GM18861 (cell line): Measurements from ENCODE around the gene CDH9.
"Not testable (repeated sequence)": the region's sequence is repeated elsewhere in the genome, so short reads cannot be mapped to it uniquely, and the experiment has no call there.

Experiments
- ATAC-seq: cut with Tn5 transposase; IDR thresholded peaks from one replicate; pipeline ENCODE4 v1.9.1; 2021; ENCODE audit not compliant: unreplicated experiment

The CDH9 gene

GRCh38 chr5:26948921-26949320 lies 89.5 kb downstream of the CDH9 start:
- no peak for ATAC-seq

GRCh38 chr5:26945901-26946300 lies 92.5 kb downstream of the CDH9 start:
- ATAC-seq = no peak

DNA sequence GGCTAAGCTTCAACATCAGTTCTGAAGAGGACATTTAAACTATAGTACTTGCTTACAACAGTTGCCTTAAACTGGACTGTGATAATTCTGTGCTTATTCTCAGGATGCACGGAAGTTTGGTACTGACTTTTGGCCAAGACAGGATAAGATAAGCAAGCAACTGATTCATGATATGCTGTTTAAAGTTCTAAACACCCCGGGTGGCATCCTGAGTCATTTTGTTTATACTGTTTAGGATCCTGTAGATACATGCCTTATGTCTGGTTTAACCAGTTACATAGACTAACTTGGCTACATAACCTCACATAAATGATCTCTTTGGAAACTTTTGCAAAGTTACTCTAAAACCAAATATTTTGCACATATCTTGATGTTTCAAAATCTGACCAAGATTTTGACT lies 95.9 kb downstream of the CDH9 start:
- ATAC-seq = no peak

DNA sequence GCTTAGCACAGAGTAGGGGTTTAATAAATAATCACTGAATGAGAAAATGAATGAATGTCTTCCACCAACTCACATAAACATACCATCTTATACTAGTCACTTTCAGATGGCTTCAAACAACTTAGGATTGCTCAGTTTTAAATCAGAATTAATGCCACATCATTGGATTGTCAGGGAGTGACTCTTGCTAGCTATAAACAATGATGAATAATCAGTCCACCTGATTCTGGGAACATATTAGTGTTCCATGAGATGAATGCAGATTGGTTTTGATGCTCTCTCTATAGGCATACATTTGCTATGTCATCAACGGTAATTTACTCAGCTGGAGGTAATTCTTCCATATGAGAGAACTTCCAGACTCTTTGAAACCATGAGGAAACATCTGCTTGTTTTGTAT lies 97.4 kb downstream of the CDH9 start:
- no peak for ATAC-seq

DNA sequence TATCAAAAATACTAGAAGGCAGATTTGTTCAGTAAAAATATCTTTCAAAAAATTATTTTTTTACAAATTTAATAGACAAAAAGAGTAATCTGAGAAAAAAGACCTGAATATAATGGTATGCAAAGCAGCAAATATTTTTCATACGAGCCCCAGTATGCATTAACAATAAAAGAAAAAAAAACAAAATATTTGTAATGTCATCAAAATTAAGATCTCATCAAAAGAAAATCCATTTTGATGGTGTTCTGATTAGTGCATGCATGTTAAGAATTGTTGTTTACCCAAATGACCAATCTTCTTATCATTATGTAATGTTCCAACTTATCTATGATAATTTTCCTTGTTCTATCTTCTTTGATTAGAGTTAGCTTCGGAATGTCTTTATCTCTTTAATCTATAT lies 106.1 kb downstream of the CDH9 start:
- no peak for ATAC-seq

DNA sequence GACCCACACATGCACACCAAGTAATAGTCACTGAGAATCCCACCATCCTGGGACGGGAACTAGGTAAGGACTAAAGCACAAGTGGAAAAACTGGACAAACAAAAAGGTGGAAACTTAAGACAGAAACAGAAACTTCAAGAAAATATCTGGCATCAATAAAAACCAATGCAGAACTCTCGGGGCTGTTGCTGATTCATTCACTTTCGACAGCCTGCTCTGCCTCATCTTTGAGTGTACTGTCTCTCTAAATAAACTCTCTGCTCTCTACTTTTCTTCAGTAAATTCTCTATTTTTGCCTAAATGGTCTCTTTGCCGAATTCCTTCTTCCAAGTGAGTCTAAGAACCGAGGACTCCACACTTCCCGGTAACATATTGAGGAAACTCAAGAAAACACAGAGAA lies 116.9 kb downstream of the CDH9 start:
- no peak for ATAC-seq

- no peak for ATAC-seq
These were observed 134.9 kb downstream of the CDH9 start for GRCh38 chr5:26903469-26903868.

- no peak for ATAC-seq
These were observed 143.6 kb downstream of the CDH9 start for GRCh38 chr5:26894719-26895263.

GRCh38 chr5:26893078-26893477 lies 145.3 kb downstream of the CDH9 start:
- ATAC-seq = no peak

DNA sequence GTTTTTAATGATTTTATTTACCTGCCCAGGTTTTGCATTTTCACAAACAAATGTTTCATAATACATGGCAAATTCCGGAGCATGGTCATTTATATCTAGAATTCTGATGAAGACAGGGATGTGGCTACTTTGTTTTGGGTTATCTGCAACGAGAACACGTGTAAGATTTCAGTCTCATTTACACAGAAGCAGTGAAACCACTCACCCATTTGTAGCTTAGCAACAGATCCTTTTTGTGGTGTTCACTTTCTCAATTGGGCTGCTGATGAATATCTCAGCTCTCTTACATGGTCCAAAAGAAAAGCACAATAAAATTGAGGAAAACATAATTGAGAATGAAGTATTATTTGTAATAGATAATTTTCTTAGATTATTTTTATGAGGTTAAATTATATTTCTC lies 148.6 kb downstream of the CDH9 start:
- no peak for ATAC-seq

- ATAC-seq = no peak
These were observed 153.9 kb downstream of the CDH9 start for GRCh38 chr5:26884481-26884880.

DNA sequence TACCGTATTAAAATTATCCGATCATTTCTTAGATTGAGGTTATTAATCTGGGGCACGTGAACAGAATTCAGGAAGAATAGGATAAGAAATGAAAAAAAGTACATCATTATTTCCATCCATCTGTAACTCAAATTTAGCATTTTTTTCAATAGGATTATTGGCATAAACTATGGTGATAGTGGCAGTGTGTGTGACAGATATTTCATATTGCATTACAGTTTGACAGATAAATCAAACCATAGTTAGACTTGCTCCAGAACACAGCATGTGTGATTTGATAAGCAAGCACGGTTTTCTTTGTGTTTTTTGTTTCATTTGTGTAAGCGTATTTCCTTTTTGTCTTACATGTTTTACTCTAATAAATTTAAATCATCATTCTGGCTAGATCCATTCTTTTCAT lies 155.0 kb downstream of the CDH9 start:
- ATAC-seq = no peak

- no peak for ATAC-seq
These were observed 156.5 kb downstream of the CDH9 start for GRCh38 chr5:26881901-26882300.

DNA sequence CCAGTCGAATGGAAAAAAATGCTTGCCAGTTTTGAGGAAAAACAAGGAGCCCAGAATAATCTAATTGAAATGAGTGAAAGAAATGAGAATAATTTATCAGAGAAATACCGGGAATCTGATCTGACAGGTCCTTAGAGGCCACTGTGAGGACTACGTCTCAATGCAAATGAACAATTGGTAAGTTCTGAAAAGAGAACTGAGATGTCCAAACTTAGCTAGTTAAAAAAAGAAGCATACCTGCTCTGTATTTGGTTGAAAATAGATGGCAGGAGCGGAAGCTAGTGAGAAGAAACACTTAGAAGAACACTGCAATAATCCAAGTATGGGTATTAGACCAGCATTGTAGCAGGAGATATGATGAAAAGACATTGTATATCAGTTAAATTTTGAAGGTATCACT lies 161.2 kb downstream of the CDH9 start:
- ATAC-seq = no peak

- no peak for ATAC-seq
These were observed 166.0 kb downstream of the CDH9 start for GRCh38 chr5:26872337-26872736.

DNA sequence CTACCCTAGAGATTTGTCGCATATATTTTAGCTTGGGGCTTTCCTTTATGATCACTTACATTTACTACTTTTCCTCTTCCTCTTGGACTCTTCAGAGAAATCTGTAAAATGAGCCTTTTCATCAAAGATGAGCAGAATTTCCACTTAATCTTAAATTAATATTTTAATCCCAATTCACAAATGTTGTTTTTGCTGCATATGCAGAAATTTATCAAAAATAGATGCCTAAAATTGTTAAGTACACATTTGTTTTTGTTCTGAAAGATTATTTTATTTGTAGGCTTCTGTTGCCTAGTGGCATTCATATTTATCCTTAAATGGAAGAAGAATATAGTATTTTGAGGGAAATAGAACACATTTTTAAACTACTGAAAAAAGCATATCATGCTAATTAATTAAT lies 168.6 kb downstream of the CDH9 start:
- no peak for ATAC-seq

GRCh38 chr5:26868504-26868903 lies 169.9 kb downstream of the CDH9 start:
- no peak for ATAC-seq

GRCh38 chr5:26864061-26864460 lies 174.3 kb downstream of the CDH9 start:
- ATAC-seq = no peak

DNA sequence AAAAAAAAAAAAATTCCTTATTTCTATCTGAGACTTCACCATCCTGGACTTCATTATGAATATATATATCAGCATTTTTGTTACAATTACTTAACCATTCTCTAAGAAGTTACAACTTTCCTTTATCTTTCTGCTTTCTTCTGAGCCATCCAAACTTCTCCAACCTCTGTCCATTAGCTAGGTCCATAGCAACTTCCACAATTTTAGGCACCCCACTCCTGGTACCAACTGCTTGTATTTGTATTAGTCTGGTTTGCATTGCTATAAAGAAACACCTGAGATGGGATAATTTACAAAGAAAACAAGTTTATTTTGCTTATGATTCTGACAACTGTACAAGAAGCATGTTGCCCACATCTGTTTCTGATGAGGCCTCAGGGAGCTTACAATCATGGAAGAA lies 182.1 kb downstream of the CDH9 start:
- no peak for ATAC-seq

DNA sequence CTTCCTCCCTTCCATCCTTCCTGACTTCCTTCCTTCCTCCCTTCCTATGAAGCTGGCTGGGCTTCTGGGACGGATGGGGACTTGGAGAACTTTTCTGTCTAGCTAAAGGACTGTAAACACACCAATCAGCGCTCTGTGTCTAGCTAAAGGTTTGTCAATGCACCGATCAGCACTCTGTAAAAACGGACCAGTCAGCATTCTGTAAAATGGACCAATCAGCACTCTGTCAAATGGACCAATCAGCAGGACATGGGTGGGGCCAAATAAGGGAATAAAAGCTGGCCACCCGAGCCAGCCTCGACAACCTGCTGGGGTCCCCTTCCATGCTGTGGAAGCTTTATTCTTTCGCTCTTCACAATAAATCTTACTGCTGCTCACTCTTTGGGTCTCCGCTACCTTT lies 185.9 kb downstream of the CDH9 start:
- ATAC-seq = not testable (repeated sequence)

- ATAC-seq = no peak
These were observed 191.2 kb downstream of the CDH9 start for GRCh38 chr5:26847041-26847736.

- ATAC-seq = no peak
These were observed 194.7 kb downstream of the CDH9 start for GRCh38 chr5:26843677-26844076.

DNA sequence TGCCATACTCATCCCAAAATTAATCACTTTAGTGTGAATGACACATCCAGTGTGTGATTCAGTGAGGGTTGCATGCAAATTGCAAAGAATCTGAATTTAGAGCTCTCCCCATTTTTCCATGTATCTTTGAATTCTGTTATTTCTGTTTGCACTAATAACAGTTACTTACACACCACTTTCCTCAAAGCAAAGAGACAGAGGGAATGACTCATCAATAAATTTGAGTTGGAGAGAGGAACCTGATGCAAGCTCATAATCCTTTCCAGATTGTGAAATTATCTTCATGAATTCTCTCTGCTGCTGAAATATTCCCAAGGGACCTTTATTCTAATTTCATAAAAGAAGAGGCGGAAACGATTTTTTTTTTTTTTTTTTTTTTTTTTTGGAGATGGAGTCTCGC lies 204.8 kb downstream of the CDH9 start:
- no peak for ATAC-seq
